NB4 (cell line): ENCODE results near the gene PNMA1.

Experiments
- CTCF ChIP-seq: IDR thresholded peaks from one replicate; pipeline ENCODE4 v1.5.1; 2012; ENCODE audit warnings: low read depth, low read length
- MAX ChIP-seq: IDR thresholded peaks from 2 replicates; pipeline ENCODE4 v1.6.1; 2011; ENCODE audit warnings: low read depth, low read length
- POLR2A ChIP-seq: IDR thresholded peaks from 2 replicates; pipeline ENCODE4 v1.6.1; 2011; ENCODE audit warnings: mild to moderate bottlenecking; ENCODE audit not compliant: insufficient read length; ENCODE audit errors: extremely low read depth

DNA sequence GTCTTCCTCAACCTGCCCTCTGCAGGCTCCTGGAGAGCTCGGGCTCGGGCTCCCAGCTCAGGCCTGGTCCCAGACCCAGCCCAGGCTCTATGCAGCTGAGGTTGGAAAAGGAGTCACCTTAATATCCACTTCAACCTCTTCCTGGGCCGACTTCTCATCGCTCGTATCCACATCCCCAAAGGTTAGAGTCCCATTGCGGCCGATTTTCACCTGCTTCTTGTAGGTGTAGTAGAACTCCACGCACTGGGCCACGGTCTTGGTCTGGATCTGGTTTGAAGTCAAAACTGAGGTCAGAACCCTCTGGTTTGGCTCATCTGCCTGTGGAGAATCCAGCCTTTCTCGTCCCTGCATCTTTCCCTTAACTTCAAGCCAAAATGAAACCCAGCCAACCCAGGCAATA, 8.4 kb upstream of the PNMA1 start:
- TF ChIP-seq CTCF, result no peak
- no peak for TF ChIP-seq POLR2A
- no peak for TF ChIP-seq MAX
